Measurements from ENCODE around the gene CRABP2. TPM values are rescaled to one million over a fixed set of nuclear protein-coding genes. Genes with fewer than 3 reads are reported as not detected.

CRABP2 gene
- total and polyA plus RNA-seq, 2 donors (not counting 3 experiments of a cell fraction or from before 2014, with no cell fraction given), result 0.32 to 1.0 TPM

GRCh38 chr1:156751757-156752481 is 46.5 kb upstream of the CRABP2 start:
- CTCF ChIA-PET, result interaction anchor here (0.8 to 3.9 kb wide), 8 partner anchors 9 to 139 kb away, joined by 3 to 49 read pairs (median 14); partner anchors contain the start of genes INSRR, ISG20L2, METTL25B and MRPL24
- H3K27me3 ChIP-seq (ENCODE audit: control insufficient read depth in 2 of 2, insufficient read depth in 2 of 2, low read length in 2 of 2), result no peaks in the 10 kb centered on the region
- peaks cover 52% of the 10 kb centered on the region for H3K79me2 ChIP-seq (ENCODE audit: control insufficient read depth, insufficient read depth, low read length)
- intact Hi-C loops (cut with micrococcal nuclease), result loop anchor here (1.0 kb wide), 3 partner anchors 11 to 24 kb away; partner anchors contain the start of genes ISG20L2, METTL25B, MRPL24 and PRCC
- peaks cover 42% of the 10 kb centered on the region for H3K4me1 ChIP-seq (ENCODE audit: control insufficient read depth, extremely low read depth, insufficient read depth, low read length)
- H3K36me3 ChIP-seq (ENCODE audit: control insufficient read depth in 2 of 2, extremely low read depth in 1 of 2, insufficient read depth in 2 of 2, low read length in 2 of 2), result no peaks in the 10 kb centered on the region
- dilution Hi-C loops (cut with MboI; ENCODE audit: extremely low pct_ligation_motif_present, low sequenced_read_pairs), result no loop called here
- H2AFZ ChIP-seq (ENCODE audit: low read depth, low read length), result peak overlapping the region; percentile 63
- H3K4me2 ChIP-seq (ENCODE audit: insufficient read depth, low read length), result peak overlapping the region; percentile 47
- peak overlapping the region; percentile 69 for H3K9ac ChIP-seq (replicated peaks; ENCODE audit: extremely low read depth, insufficient read depth, low read length)
- DNase-seq (ENCODE audit: low read depth, low spot score) (peak; percentile 97), FAIRE-seq (peak; percentile 84)
- POLR2A ChIA-PET, result interaction anchor here (0.7 to 2.3 kb wide), 3 partner anchors 11 to 23 kb away, joined by 3 to 27 read pairs (median 6); partner anchors contain the start of genes ISG20L2, METTL25B, MRPL24 and PRCC
- H3K9me3 ChIP-seq (replicated peaks; ENCODE audit: control insufficient read depth, insufficient read depth, low read length), result no peaks in the 10 kb centered on the region
- H3K9me1 ChIP-seq (replicated peaks; ENCODE audit: control insufficient read depth, extremely low read depth, insufficient read depth, low read length), result no peaks in the 10 kb centered on the region
- TSS peak; percentile 44 for BruUV-seq (replicated peaks)
- TF ChIP-seq EZH2 (IDR thresholded peaks at IDR 0.05; ENCODE audit: borderline replicate concordance, low read depth, low read length, severe bottlenecking) (no peak), CTCF (IDR thresholded peaks at IDR 0.05; ENCODE audit: extremely low read depth in 1 of 2, insufficient read depth in 1 of 2, low read depth in 1 of 2, low read length in 2 of 2) (peak in 1 of 2 donors; percentile 29), POLR2A (IDR thresholded peaks at IDR 0.05; ENCODE audit: low read depth, low read length) (peak; percentile 72), POLR2AphosphoS5 (IDR thresholded peaks at IDR 0.05; ENCODE audit: insufficient read depth, low read depth, low read length) (peak; percentile 82)
- TF ChIP-seq, protein P1, sequence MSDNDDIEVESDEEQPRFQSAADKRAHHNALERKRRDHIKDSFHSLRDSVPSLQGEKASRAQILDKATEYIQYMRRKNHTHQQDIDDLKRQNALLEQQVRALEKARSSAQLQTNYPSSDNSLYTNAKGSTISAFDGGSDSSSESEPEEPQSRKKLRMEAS (IDR thresholded peaks at IDR 0.05; ENCODE audit: insufficient read depth, insufficient read length), result peak; percentile 75
- H3K4me3 ChIP-seq (replicated peaks in 1 of 3; ENCODE audit: insufficient read depth in 1 of 3, low read depth in 1 of 3, low read length in 3 of 3), result peak overlapping the region; percentile 30 to 94 (median 73)
- no peaks in the 10 kb centered on the region for H4K20me1 ChIP-seq (replicated peaks; ENCODE audit: control insufficient read depth, extremely low read depth, insufficient read depth, low read length)
- H3K27ac ChIP-seq (ENCODE audit: insufficient read depth, low read depth, low read length), result peak overlapping the region; percentile 60

Data from endothelial cell of umbilical vein (primary cell).